LNCaP clone FGC (cell line): ENCODE measurements around the gene MIEF1.

Source experiments
- DNase-seq: peaks from one replicate; pipeline ENCODE4 v3.0.0-alpha.2; 2011; ENCODE audit warnings: low read depth
- H3K4me3 ChIP-seq: 2 replicates; pipeline ENCODE4 v1.5.1; 2011; ENCODE audit warnings: mild to moderate bottlenecking, low read depth, low read length, control low read depth
- TF ChIP-seq, protein P1 (sequence below): IDR thresholded peaks from 2 replicates; pipeline ENCODE4 v1.5.1; 2012; ENCODE audit warnings: mild to moderate bottlenecking; ENCODE audit not compliant: control insufficient read depth, insufficient read depth; ENCODE audit errors: extremely low read depth

The MIEF1 gene

DNA sequence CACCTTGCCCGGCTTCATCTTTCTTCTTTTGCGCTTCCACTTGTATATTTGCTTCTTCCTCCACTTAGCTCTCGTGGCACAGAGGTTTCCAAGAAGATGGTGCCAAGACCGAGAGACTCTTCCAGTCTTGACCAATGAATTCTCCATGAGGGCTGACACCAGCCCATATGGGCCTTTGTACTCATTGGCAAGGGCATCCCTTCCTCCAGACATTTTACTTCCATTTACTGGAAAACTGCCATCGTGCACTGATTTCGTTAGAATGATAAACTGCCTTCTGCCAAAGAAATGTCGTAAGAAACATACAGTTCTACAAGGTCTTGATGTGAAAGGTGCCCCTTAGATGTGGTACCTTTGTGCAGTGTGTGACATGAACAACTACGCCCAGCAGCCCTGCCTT lies 4.7 kb upstream of the MIEF1 start:
- no peak overlapping the region for H3K4me3 ChIP-seq
- no peak for DNase-seq
- TF ChIP-seq, protein P1, sequence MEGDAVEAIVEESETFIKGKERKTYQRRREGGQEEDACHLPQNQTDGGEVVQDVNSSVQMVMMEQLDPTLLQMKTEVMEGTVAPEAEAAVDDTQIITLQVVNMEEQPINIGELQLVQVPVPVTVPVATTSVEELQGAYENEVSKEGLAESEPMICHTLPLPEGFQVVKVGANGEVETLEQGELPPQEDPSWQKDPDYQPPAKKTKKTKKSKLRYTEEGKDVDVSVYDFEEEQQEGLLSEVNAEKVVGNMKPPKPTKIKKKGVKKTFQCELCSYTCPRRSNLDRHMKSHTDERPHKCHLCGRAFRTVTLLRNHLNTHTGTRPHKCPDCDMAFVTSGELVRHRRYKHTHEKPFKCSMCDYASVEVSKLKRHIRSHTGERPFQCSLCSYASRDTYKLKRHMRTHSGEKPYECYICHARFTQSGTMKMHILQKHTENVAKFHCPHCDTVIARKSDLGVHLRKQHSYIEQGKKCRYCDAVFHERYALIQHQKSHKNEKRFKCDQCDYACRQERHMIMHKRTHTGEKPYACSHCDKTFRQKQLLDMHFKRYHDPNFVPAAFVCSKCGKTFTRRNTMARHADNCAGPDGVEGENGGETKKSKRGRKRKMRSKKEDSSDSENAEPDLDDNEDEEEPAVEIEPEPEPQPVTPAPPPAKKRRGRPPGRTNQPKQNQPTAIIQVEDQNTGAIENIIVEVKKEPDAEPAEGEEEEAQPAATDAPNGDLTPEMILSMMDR, result no peak

DNA sequence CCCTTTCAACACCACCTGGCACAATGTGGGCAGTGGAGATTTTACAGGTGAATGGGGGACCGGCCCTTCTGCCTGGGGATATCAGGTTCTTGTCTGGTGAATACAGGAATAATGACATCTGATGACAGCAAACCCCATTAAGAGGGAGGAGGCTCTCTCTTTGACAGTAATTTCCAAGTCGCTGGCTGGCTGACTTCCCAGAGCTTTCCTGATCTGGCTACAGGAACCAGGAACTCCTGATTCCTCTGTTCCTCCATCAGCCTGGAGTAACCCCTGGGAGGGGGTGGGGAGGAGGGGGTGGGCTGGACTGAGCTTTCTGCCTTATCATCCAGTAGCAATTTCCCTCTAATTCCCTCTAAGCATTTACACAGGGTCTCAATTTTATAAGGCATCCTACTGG lies 3.7 kb upstream of the MIEF1 start:
- DNase-seq, result peak; percentile 51
- no peak overlapping the region for H3K4me3 ChIP-seq
- TF ChIP-seq, protein P1, result no peak

DNA sequence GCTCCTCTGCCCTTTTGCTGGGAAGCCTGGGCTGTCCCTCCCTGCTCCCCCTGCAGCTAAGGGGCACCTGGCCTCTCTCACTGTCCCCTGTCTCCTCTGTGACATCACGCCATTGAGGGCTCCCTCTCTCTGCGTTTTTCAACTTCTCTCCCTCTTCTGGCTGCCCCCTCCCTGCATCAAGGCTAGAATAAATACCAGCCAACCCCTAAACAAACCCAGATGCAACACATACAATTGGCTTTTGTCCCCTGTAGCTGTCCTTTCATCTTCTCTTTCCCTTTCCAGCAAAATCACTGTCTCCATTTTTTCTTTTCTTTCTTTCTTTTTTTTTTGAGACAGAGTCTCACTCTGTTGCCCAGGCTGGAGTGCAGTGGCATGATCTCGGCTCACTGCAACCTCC lies 3.3 kb upstream of the MIEF1 start:
- TF ChIP-seq, protein P1, result no peak
- no peak for DNase-seq
- no peak overlapping the region for H3K4me3 ChIP-seq

DNA sequence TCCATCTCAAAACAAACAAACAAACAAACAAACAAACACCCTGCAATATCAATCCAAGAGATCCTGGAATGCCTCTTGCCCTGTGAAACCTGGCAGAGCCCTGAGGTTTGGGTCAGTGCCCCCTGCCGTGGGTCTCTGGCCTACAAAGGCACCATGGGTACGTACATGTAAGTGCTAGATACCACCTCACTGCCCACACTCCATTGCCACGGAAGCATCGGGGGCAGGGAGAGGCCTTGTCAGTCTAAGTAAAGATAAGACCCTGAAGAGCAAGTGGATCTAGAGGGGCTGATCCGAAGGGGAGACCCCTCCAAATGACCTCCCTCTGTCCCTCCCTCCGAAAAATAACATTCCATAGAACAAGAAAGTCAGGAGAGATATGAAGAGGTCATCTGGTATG lies 2.0 kb upstream of the MIEF1 start:
- no peak overlapping the region for H3K4me3 ChIP-seq
- DNase-seq, result no peak
- TF ChIP-seq, protein P1, result no peak

DNA sequence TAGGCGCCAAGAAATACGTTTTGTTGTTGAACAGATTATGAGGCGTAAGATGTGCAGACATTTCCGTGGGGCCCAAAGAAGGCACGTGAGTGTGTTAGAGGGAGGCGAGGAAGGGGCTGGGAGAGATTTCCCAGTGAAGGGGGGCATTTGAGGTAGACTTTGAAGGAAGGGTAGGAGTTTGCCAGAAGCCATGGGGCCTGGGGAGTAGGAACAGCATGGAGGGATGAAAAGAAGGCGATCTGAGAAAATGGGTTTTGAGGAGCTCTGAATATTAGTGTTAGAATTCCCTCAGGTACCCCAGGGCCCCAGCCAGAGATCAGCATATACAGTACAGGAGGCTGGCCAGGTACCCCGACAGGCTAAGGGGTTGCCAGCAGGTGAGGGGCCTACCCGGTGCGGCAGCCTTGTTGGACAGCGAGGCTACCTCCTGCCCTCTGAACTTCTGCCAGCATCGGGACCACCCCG lies 414 bp upstream of the MIEF1 start:
- peak overlapping the region; percentile 96 for H3K4me3 ChIP-seq
- DNase-seq, result no peak
- TF ChIP-seq, protein P1, result no peak

DNA sequence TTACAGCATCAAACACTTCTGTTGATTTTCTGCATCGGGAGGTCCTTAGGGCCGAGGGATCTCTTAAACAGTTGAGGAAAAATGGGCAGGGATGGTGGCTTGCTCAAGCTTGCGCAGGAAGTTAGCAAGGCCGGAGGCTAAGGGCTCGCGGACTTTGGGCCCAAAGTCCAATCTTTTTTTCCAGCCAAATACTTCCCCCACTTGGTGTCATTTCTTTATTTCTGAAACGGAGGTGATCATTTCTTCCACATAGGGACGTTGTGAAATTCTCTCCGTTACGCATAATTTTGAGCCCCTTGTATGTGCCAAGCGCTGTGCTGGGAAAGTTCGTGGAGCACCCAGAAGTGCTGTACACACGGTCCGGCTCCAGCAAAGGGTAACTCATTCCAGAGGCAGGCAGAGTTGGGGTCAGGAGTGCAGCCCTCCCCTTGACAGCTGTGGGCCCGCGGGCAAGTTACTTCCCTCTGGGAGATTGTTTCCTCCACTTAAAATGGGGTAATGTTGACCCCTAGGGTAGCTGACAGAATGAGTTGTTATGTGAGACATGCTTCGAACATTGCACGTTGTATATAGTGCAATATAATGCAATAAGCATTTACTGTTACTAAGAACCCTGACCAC lies 809 bp downstream of the MIEF1 start:
- peak overlapping the region; percentile 96 for H3K4me3 ChIP-seq
- TF ChIP-seq, protein P1, result no peak
- DNase-seq, result no peak

DNA sequence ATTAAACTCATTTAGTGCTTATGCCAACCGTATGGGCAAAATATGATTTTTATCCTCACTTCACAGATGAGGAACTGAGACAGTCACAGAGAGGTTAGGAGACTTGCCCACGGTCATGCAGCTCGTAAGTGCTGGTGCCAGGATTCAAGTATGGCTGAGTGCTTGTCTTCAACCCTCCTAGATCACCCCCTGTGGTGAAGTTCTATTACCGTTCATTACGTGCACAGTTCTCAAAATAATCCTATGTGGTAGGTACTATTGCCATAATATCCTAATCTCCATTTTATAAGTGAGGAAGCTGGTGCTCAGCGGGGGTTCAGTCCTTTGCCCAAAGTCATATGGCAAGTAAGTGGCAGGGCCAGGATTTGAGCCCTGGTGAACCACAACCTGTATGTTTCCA lies 1.5 kb downstream of the MIEF1 start:
- no peak for DNase-seq
- TF ChIP-seq, protein P1, result no peak
- peak overlapping the region; percentile 96 for H3K4me3 ChIP-seq
